GM18505 (cell line): ENCODE data around the gene MRPL24.
A peak's percentile ranks its signal among the peaks of the same experiment; 100 is the strongest.

Experiments
- ATAC-seq: cut with Tn5 transposase; IDR thresholded peaks from one replicate; pipeline ENCODE4 v1.9.1; 2021; ENCODE audit not compliant: unreplicated experiment
- POLR2A ChIP-seq: IDR thresholded peaks from 4 replicates; pipeline ENCODE4 v1.6.1; 2011; ENCODE audit warnings: borderline replicate concordance; ENCODE audit not compliant: insufficient read depth, insufficient read length; ENCODE audit errors: extremely low read depth

The MRPL24 gene

DNA sequence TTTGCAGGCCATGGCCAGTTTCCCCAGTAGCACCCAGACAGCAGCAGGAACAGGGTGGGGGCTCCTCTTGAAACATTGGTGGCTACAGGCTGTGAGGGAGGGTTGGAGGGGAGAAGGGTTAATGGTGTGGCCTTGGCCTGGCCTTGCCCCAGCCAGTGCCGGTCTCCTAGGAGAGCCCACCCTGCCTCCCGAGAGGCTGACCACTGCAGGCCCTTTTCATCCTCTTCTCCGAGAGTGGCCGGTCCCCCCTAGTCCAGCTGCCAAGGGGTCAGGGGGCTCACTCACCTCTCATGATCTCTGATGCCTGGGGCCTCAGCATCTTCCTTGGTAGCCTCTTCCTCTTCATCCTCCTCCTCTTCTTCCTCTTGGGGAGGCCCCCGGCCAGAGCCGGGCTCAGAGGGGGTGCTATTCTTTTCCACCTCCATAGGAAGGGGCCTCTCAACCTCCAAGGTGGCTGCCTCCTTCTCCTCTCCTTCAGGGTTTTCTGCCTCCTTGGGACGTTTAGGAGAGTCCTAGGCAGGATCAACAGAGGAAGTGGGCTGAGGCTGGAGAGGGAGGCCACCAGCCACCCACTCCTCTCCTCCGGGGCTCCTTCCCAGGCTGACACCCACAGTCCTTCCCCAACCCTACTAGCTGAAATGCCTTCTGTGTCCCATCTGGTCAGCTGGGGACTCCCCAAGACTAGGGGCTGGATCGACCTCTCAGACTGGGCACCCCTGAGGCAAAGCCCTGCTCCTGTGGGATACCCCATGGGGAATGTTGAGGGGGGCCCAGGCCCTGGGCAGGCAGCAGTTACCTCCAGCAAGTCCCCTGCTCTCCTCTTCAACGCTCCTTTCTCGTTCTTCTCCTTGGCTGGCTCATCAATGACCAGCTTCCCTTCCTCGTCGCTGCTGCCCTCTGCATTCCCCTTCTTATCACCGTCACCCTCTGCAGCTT is 2.7 kb upstream of the MRPL24 start:
- no peak for TF ChIP-seq POLR2A
- no peak for ATAC-seq

DNA sequence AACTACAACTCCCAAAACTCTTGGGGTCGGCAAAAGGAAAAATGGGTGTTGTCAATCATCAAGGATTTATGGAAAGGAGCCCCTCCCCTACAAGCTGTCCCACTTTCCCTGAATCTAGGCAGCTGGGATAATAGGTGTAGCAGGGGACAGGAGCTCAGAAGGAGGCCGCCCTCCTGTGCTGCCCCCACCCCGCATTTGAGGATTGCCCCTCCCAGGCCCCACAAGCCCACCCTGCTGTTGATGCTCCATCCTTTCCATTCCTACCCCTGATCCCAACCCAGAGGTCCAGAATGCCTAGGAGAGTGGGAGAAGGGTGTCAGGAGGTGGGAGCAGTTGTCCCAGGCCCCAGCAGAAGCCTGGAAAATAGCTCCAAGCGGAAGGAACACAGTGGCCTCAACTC is 1.9 kb upstream of the MRPL24 start:
- no peak for ATAC-seq
- TF ChIP-seq POLR2A, result no peak

DNA sequence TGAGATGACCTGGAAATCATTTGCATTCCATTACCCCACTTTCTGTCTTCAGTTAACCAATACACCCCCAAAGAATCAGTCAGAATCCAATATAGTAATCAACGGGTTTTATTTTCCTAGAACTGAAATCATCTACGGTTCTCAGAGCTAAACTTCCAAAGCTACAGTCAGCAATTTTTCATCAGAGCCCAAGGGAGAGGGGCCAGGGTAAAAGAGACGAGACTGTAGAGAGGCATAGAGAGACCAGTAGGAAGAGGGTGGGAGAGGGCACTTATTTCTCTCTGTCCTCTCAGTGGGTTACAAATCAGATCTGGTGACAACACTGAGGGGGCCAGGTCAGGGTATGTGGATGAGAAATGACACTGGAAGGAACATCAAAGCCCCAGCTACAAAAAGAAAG is 1.1 kb upstream of the MRPL24 start:
- TF ChIP-seq POLR2A, result no peak
- ATAC-seq, result no peak

DNA sequence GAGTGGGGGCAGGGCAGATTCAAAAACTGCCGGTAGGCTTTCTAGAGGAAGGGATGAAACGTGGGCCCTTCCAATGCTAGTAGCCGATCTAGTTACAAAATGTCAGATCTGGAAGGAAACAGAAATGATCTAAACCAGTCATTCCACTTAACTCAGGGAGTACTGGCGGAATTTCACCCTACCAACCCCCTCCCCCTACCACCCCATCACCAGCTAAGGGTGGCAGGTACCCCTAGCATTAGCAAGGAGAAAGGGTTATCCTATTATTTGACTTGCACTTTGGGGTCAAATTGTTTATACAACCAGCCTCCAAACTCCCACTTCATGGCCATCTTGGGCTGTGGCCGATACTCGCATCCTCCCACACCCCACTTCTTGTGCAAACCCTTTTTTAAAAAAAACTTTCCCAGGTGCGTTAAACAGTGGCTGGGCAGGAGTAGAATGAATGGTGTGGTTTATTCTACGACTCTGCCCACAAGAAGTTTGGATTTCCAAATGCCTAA is 644 bp upstream of the MRPL24 start:
- ATAC-seq, result no peak
- peak; percentile 2 for TF ChIP-seq POLR2A

DNA sequence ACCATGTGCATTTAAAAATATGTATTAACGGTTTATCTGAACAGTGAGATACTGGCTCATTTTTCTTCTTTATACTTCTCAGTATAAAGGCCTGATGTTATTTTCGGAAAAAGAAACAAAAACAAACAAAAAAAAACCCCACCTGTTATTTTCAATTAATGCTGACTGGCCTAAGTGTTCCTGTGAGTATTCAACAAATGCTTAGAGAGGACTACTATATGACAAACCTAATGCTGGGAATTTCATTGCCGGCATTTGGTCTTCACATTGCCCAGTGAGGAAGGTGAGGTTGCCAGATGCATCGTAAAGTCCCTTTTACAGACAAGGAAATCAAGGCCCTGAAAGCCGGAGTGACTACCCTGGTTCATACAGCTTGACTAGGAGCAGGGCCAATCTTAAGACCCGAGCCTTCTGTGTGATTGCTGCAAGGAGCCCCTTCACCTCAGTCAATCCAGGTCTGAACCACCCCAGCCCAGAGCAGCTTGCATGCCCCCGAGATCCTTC is 599 bp downstream of the MRPL24 start:
- no peak for ATAC-seq
- no peak for TF ChIP-seq POLR2A

DNA sequence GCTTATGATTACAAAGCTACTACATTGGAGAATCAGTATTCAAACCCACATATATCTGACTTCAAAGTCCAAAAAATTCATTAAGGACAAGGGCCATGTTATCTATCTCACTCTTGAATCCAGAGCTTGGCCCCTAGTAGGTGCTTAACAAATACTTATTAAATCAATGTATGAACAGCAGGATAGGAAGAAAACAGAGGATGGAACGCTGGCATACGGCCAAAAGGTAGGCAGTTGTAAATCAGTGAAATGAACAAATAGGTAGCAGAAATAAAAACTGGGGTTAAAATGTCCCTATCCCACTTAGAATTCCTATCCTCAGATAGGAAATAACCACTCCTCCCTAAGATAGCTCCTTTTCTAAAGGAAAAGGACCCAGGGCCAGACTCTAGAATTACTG is 2.0 kb downstream of the MRPL24 start:
- TF ChIP-seq POLR2A, result no peak
- no peak for ATAC-seq

DNA sequence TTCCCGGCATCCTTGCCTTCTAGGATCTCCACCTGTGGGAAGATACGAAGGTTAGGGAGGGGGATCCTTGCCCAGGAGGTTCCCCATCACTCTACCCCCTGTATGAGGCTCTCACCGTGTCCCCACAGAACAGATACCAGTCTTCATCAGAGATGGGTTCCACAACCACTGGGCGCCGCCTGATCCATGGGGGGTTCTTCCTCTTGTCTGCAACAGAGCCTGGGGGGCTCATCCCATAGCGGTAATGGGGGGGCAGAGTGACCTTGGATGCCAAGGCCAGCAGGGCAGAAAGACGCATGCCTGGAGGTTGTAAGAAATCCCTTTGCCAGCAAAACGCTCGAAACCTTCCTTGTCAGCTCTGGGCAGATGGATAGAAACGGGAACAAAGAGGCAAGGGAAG is 2.5 kb downstream of the MRPL24 start:
- ATAC-seq, result no peak
- TF ChIP-seq POLR2A, result no peak

DNA sequence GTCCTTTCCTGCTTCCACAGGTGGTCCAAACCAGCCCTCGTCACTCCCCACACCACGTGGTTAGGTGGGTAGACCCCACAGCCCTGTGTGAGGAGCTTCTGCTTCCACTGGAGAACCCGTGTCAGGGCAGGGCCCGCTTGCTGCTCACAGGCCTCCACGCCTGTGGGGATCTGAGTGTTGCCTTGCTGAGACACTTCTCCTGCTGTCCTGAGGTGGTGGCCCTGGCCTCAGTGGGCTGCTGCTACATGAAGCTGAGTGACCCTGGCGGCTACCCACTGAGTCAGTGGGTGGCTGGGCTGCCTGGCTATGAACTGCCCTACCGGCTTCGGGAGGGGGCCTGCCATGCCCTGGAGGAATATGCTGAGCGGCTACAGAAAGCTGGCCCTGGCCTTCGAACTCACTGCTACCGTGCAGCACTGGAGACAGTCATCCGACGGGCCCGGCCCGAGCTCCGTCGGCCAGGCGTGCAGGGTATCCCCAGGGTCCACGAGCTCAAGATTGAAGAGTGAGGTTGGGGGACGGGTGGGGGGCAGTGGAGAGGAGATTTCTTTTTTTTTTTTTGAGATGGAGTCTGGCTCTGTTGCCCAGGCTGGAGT is 6.8 kb downstream of the MRPL24 start:
- ATAC-seq, result no peak
- no peak for TF ChIP-seq POLR2A

DNA sequence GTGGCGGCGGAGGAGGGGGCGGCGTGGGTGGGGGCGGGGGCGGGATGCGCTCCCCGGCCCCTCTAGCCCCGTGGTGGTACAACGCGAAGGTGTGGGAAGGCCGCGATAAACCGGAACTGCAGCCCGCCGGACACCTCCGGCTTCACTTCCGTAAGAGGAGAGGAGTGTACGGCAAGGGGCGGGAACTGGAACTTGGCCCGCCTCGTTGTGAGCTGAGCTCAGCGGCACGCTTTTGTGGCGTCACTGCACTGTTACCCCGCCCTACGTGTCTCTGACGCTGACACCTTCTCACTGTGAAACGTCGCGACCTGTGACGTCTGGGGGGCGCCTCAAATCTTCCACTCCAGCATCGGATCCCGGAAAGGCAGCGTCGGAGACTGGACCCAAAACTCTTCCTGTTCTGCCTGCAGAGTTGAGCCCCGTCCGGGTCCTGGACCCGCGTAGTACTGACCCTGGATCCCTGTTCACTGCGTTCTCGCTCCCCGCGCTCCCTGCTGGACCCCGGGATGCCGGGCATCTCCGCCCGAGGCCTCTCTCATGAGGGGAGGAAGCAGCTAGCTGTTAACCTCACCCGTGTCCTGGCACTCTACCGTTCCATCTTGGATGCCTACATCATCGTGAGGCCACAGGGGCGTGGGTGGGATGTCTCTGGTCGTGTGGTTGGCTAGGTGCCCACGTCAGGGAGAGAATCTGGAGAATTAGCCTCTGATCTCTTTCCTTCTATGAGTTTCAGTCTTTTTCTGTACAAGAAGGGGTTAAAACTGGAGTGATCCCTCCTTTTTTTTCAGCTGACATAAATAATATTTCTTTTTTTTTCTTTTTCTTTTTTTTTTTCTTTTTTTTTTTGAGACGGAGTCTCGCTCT is 12.1 kb downstream of the MRPL24 start, which contains the start of gene ISG20L2:
Gene ISG20L2, minus strand, starts transcription at position 168 of the 864 bp plus-strand sequence. CDS start 1,114 bp downstream, outside the sequence.
- ATAC-seq, result peak; percentile 82

DNA sequence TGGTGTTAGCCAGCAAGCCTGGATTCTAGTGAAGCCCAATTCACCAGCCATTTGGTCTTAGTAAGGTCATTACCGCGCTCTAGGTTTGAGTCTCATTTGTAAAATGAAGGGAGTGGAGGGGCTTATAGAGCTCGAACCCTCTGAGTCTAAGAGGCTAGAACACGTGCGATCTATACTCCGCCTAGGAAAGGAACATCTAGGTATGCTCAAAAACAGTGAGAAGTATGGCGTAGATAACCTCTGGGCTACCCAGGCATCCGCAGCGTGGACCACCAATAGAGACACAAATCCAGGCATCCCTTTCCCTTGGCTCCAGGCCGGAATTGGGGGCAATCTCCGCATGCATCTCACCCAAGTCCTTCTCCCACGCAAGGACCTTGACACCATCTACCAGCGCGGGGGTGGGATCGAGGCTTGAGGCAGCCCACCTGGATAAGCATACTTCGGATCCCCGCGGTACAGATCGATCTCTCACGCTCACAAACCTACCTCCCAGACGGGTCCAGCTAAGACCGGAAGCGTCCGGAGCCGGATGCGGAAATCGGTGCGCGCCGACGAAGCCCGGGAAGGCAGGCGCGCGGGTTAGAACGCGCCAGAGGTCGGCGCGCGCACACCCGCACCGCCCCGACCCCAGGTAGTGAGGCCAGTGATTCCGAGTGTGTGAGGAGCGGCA is 12.8 kb downstream of the MRPL24 start, which contains the start of gene METTL25B:
Gene METTL25B, plus strand, starts transcription at position 544 of the 673 bp plus-strand sequence. CDS start 636 bp downstream, outside the sequence.
- peak; percentile 57 for ATAC-seq
- TF ChIP-seq POLR2A, result peak; percentile 78

More for the DNA sequence above, 12.1 kb downstream of the MRPL24 start, which contains the start of gene ISG20L2:
- TF ChIP-seq POLR2A, result peak; percentile 73

DNA sequence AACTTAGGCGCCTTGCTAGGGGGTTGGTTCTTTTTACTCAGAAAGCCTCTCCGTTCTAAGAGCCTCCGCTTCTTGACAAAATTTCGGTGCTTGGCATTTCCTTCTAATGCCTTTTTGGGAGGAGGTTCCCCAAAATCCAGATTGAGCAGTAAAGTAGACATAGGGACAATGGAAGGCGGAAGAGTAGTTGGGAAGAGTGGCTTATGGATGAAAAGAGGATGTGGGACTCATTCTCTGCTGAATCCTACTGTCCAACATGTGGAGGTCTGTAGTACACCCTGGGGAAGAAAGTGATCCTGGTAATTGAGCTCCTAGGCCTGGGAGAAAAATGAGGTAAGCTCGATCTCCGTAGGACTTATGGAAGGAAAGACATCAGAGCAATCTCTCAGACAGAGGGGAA is 13.4 kb downstream of the MRPL24 start:
- no peak for ATAC-seq
- TF ChIP-seq POLR2A, result no peak

DNA sequence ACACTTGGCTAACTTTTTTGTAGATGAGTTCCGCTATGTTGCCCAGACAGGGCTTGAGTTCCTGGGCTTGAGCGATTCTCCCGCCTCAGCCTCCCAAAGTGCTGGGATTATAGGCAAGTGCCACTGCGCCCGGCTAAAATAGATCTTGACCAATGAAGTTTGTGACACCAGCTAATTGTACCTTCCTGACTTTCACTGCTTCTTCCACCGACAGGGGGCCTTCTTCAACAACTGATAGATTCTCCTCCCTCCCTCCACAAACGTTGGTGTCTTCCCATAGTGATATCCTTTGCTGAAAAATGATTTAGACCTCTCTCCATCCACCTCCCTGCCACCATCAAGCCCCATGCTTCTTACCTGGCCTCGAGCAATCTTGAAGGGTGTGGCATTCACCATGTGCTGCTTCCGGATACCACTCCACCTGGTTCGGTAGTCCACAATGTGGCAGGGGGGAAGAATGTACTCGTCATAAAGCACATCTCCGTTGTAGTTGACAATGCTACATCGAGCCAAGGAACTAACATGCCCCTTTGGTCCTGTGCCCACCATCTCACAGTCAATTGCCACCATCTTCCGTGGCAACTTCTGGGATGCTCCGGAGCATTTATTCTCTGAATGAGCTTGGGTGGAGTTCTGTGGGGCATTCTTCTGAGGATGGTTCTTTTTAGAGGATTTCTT is 14.2 kb downstream of the MRPL24 start:
- no peak for TF ChIP-seq POLR2A
- no peak for ATAC-seq

DNA sequence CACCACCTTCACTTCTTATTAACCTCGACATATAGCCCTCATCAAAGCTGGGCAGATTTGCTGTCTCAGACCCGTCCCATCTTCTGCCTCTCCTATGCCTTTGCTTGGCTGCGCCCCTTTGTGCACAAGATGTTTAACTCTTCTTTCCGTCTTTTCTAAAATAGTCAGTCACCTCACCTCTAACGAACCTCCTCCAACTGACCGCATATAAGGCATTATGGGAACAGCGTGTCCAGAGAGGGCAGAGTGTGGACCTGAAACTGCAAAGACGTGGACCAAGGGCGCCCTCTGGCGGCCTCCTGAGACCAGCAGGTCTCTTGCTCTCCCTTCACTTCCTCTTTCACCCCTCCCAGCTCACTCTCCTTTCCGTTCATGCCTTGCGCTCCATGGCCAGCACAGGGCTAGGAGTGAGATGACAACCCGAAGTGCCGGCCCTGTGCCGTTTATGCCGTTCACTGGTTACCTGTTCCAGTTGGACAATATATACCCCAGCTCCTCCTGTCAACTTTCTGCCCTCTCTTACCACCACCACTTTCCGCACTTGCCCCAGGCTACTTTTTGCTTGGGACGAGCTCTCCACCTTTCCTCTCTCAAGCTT is 15.1 kb downstream of the MRPL24 start:
- ATAC-seq, result peak; percentile 27
- TF ChIP-seq POLR2A, result no peak
